ENCODE results near the gene GLT1D1.

GLT1D1 gene

DNA sequence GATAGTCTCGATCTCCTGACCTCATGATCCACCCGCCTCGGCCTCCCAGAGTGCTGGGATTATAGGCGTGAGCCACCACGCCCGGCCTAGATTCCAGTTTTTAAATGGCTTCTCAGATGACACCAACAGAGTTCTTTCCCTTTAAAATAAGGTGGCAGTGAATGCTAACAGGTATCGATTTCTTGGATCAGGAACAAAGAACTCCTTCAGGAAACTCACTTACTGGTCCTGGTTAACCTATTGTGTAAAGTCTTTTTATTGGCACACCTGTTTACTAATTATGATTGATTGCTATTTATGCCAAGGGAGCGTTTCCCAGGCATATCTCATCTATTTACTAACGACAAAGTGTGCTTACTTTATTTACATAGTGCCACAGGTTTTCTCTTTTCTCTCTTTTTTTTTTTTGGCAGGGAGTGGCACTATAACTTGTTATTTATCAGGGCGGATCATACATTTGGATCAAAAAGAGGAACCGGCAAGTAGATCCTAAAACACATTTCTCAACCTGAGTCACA, 89.7 kb downstream of the GLT1D1 start:
- peaks cover 9% of the 10 kb centered on the region for H3K4me1 Mint-ChIP-seq
- no peak overlapping the region for H3K27ac Mint-ChIP-seq
- H3K27me3 Mint-ChIP-seq: peaks cover 21% of the 10 kb centered on the region
- ATAC-seq: no peak
- peaks cover 0 to under 1% of the 10 kb centered on the region in 2 donors for H3K9me3 Mint-ChIP-seq
- no peak for DNase-seq
- no peak overlapping the region for H3K4me3 Mint-ChIP-seq

DNA sequence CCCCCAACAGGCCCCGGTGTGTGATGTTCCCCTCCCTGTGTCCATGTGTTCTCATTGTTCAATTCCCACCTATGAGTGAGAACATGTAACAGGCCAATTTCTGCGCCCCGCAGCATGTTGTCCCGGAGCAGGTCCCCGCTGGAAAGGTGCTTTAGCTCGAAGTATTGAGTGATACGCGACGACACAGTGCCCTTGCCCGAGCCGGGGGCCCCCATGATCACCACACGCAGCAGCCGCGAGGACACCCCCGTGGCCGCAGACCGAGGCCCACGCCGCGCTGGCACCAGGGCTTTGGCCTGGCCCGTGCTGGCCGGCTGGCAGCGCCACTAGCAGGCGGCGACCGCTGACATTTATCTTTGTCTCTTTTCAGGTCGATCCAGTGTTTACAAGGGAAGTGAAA, 91.7 kb downstream of the GLT1D1 start:
- Mint-ChIP-seq H3K4me1 (peaks cover 20% of the 10 kb centered on the region), H3K27ac (no peak overlapping the region), H3K9me3 (no peaks in the 10 kb centered on the region), H3K27me3 (peaks cover 22% of the 10 kb centered on the region), H3K4me3 (no peak overlapping the region)
- ATAC-seq (no peak), DNase-seq (no peak)

DNA sequence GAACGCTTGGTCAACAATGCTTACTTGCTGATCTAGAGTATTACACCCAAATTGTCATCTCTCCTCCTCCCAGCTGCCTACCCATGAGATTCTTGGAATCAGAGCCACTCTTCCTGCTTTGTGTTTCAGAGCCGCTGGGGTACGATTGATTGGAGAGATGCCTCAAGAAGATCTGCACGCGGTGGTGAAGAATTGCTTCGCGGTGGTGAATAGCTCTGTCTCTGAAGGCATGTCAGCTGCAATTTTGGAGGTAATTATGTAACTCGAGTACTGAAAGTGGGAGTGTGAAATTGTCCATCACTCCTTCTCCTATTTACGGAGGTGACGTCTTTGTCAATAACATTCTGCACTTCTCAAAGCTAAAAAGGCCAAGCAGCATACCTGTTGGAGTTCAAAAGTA, 93.9 kb downstream of the GLT1D1 start:
- DNase-seq (no peak), ATAC-seq (no peak)
- Mint-ChIP-seq H3K4me1 (peaks cover 22% of the 10 kb centered on the region), H3K27ac (no peak overlapping the region), H3K27me3 (peaks cover 13% of the 10 kb centered on the region), H3K4me3 (no peak overlapping the region), H3K9me3 (peaks cover 0 to 6% of the 10 kb centered on the region in 2 donors)

DNA sequence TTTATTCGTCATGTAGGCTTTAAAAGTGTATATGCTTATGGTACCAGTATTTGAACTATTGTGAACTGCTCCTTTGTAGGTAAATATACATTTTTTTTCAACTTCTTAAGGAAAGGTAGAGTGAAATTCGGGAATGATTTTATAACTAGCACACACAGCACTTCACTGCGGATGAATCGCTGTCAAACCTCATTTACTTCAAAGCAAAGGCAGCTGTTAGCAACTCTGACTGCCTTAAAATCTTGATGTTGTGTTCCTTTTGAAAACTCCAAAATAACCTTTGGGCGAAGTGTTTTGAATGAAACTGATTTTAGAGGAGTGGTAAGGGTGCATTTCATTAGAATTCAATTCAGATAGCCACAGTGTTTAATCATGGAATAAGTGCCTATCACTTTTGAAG, 95.8 kb downstream of the GLT1D1 start:
- H3K9me3 Mint-ChIP-seq: peaks cover 0 to 6% of the 10 kb centered on the region in 2 donors
- DNase-seq (no peak), ATAC-seq (no peak)
- H3K4me1 Mint-ChIP-seq: peaks cover 22% of the 10 kb centered on the region
- H3K27me3 Mint-ChIP-seq: peaks cover 13% of the 10 kb centered on the region
- H3K4me3 Mint-ChIP-seq: no peak overlapping the region
- no peak overlapping the region for H3K27ac Mint-ChIP-seq

DNA sequence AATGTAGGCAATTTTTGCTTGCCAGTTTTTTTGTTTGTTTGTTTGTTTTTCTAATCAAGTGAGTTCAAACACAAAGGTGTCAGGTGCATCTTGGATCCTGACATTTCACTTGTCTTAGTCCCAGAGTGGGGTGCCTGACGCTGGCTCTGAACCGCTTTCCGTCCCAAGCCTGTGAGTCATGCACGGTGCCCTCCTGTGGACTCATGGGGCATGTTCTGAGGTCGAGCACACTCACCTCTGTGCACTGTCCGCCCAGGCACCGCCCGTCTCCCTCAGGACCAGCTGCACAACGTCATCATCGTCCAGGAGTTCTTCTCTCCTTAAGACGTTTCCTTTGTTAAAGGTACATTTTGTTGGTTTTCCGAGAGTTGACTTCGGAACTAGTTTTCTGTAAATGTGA, 98.2 kb downstream of the GLT1D1 start:
- no peak for DNase-seq
- Mint-ChIP-seq H3K27ac (no peak overlapping the region), H3K4me3 (no peak overlapping the region), H3K27me3 (peaks cover 15% of the 10 kb centered on the region), H3K4me1 (peaks cover 23% of the 10 kb centered on the region), H3K9me3 (peaks cover 0 to 6% of the 10 kb centered on the region in 2 donors)
- no peak for ATAC-seq

DNA sequence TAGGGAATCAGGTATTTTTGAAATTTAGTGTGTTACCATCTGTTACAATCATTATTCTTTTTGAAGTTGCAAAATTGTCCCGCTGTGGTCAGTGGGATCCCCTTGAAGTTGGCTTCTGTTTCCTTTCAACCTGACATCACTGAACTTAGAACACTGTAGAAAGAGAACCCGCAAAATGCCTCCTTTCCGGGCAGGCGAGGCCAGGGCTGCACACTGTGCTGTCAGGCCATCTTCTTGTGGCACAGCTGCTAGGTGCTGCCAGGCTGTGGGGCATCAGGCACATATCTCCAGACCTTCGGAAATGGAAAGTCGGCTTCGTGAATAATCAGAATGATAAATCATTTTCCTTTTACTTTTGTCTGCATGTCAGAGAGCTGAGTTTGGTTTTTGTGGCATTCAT, 103.5 kb downstream of the GLT1D1 start:
- DNase-seq: no peak
- Mint-ChIP-seq H3K27ac (peak overlapping the region in 1 of 2 donors; percentile 80), H3K9me3 (peaks cover 0 to 11% of the 10 kb centered on the region in 2 donors), H3K4me3 (peak overlapping the region; percentile 6 to 32), H3K4me1 (peaks cover 12% of the 10 kb centered on the region), H3K27me3 (peaks cover 44% of the 10 kb centered on the region)
- ATAC-seq: no peak

DNA sequence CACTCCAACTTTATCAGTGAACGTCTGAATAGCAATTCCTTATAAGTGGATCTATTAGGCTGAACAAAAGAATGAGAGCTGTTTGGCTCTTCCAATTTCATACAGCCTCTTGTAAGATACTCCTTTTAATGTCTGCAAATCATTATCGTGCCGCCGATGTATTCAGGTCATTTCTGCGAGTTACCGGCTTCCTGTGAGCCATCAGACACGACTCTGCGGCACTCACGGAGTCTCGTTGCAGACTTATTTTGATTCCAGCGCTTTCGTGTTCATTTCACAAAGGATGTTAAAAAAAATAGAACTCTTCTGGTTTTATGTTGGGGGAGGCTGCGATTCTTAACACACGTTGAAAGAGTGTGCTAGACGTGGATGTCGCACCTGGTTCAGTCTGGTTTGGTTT, 106.6 kb downstream of the GLT1D1 start:
- peaks cover 12% of the 10 kb centered on the region for H3K4me1 Mint-ChIP-seq
- no peak overlapping the region for H3K27ac Mint-ChIP-seq
- peaks cover 6 to 19% of the 10 kb centered on the region in 2 donors for H3K9me3 Mint-ChIP-seq
- ATAC-seq (no peak), DNase-seq (no peak)
- H3K4me3 Mint-ChIP-seq: no peak overlapping the region
- peaks cover 58% of the 10 kb centered on the region for H3K27me3 Mint-ChIP-seq

DNA sequence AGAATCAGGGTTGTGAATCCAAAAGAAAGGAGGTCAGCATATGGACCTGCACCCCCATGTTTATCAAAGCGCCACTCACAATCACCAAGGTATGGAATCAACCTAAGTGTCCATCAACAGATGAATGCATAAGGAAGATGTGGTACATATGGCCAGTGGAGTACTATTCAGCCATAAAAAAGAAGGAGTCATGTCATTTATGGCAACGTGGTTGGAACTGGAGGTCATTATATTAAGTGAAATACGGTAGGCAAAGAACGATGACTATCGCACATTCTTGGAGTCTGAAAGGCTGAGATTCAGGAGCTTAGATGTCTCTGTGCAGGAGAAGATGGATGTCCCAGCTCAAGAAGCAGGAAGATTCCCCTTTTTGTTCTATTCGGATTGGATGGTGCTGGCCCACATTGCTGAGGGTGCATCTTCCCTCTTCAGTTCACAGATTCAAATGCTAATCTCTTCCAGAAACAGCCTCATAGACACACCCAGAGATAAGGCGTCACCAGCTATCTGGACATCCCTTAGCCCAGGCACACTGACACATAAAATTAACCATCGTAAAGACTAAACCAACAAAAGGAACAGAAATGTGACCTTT, 108.1 kb downstream of the GLT1D1 start:
- H3K27ac Mint-ChIP-seq: no peak overlapping the region
- peaks cover 9 to 21% of the 10 kb centered on the region in 2 donors for H3K9me3 Mint-ChIP-seq
- H3K4me1 Mint-ChIP-seq: peaks cover 12% of the 10 kb centered on the region
- no peak overlapping the region for H3K4me3 Mint-ChIP-seq
- peak; percentile 5 for ATAC-seq
- peaks cover 56% of the 10 kb centered on the region for H3K27me3 Mint-ChIP-seq
- DNase-seq: no peak

DNA sequence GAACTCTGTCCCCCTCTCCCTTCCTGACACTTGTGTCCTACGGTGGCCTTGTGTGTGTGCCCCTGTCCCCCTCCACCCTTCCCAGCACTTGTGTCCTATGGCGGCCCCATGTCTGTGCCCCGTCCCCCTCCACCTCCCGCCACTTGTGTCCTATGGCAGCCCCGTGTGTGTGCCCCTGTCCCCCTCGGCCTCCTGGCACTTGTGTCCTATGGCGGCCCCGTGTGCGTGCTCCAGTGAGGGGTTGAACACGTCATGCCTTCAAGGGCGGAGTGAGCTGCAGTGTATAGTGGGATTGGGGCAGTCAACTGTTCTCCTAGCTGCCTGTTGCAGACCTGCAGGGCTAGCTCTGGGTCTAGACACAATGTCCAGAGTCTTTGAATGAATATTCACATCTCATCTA, 108.7 kb downstream of the GLT1D1 start:
- Mint-ChIP-seq H3K27ac (no peak overlapping the region), H3K27me3 (peaks cover 51% of the 10 kb centered on the region), H3K4me3 (no peak overlapping the region), H3K4me1 (peaks cover 6% of the 10 kb centered on the region), H3K9me3 (peaks cover 9 to 21% of the 10 kb centered on the region in 2 donors)
- DNase-seq (no peak), ATAC-seq (peak; percentile 33)

DNA sequence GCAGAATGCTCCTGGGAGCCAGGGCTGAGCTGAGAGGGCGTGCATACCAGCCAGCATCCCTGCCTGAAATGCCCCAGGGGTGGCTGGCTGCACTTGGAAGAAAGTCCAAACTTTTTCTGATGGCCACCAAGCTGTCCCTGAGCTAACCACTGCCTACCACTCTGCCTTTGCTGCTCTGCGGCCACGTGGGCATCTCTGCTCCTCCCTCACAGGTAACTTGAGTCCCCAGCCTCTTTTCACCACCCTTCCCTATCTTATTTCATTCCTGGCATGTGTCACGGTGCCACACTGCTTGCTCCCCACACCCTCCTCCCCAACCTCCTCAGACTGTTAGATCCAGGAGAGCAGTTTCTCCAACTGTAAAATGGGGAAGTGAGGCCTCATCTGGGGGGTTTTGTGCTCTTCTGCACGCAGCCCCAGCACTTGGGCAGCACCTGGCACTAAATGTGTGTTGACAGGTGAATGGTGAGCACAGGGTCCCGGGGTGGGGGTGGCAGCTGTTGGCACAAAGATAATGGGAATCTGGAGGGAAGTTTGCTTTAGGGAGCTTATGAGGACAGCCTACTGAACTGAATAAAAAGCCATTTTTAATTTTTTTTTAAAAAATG, 113.0 kb downstream of the GLT1D1 start:
- H3K27ac Mint-ChIP-seq: peak overlapping the region in 1 of 2 donors; percentile 22
- H3K27me3 Mint-ChIP-seq: peaks cover 46% of the 10 kb centered on the region
- ATAC-seq (no peak), DNase-seq (no peak)
- peaks cover 9 to 18% of the 10 kb centered on the region in 2 donors for H3K9me3 Mint-ChIP-seq
- peaks cover 18% of the 10 kb centered on the region for H3K4me1 Mint-ChIP-seq
- H3K4me3 Mint-ChIP-seq: no peak overlapping the region

DNA sequence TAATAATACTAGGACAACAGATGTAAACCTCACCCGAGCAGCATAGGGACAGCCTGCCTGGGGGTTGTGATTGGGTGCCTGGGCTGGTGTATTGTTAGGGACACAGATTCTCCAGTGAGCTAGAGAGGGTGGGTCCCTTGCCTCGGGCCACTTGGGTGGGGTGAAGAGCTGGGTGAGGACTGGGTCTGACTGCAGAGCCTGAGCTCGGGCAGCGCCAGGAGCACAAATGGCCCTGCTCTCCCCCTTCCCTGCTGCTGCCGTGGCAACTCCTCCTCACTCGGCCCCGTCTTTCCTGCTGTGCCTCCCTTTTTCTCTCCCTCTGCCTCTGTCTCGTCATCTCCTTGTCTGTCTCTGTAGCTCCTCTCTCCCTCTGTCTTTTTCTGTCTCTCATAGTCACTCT, 115.4 kb downstream of the GLT1D1 start:
- DNase-seq (no peak), ATAC-seq (no peak)
- Mint-ChIP-seq H3K4me3 (no peak overlapping the region), H3K9me3 (peaks cover 9% of the 10 kb centered on the region in 2 donors), H3K27me3 (peaks cover 51% of the 10 kb centered on the region), H3K4me1 (peaks cover 18% of the 10 kb centered on the region), H3K27ac (no peak overlapping the region)

DNA sequence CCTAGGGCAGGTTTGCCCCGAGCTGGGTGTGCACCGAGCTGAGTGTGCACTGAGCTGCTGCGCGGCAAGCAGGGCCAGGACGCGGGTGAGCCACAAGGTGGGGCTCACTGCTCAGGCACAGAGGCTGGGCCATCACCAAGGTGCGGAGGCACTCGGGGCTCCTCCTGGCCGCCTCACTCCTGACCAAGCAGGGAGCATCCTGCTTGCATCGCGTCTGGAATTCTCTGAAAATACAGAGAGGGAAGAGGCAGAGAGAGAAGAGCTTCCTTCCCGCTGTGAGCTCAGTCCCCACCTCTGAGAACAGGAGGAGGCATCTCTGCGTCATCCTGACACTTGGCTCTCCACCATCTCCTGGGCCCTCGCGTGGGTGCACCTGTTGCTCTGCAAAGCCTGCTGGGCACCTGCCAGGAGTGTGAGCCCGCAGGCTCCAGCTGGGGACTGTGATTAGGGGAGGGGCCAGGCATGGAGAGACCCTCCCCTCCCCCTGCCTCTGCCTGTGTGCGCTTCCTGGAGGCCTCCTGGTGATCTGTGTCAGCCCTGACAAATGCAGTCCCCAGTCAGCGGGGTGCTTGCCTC, 116.3 kb downstream of the GLT1D1 start:
- peak; percentile 31 to 35 for DNase-seq
- Mint-ChIP-seq H3K27ac (peak overlapping the region in 1 of 2 donors; percentile 13), H3K9me3 (peaks cover 6% of the 10 kb centered on the region in 2 donors), H3K4me1 (peaks cover 18% of the 10 kb centered on the region), H3K27me3 (peaks cover 60% of the 10 kb centered on the region), H3K4me3 (peak overlapping the region in 1 of 2 donors; percentile 16)
- ATAC-seq: peak; percentile 84

DNA sequence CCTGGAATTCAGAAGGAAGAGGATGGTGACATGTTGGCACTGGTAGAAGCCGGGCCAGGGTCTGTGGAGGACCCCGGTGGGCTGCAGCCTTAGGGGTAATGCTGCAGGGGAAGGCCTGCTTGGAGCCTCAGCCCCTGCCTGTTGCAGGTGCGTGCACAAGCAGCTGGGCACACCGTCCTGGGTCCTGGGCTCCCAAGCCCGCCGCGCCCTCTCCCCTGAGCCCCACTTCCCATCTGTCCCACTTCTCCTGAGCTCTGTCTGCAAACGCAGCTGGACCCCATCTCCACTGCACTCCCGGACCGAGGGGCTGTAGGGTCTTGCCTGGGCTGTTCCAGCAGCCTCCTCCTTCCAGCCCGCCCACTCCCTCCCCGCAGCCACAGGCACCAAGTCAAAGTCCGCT, 116.8 kb downstream of the GLT1D1 start:
- peaks cover 18% of the 10 kb centered on the region for H3K4me1 Mint-ChIP-seq
- H3K27me3 Mint-ChIP-seq: peaks cover 65% of the 10 kb centered on the region
- no peak overlapping the region for H3K4me3 Mint-ChIP-seq
- peak; percentile 11 for ATAC-seq
- H3K9me3 Mint-ChIP-seq: peaks cover under 1% of the 10 kb centered on the region in 2 donors
- DNase-seq: no peak
- no peak overlapping the region for H3K27ac Mint-ChIP-seq

DNA sequence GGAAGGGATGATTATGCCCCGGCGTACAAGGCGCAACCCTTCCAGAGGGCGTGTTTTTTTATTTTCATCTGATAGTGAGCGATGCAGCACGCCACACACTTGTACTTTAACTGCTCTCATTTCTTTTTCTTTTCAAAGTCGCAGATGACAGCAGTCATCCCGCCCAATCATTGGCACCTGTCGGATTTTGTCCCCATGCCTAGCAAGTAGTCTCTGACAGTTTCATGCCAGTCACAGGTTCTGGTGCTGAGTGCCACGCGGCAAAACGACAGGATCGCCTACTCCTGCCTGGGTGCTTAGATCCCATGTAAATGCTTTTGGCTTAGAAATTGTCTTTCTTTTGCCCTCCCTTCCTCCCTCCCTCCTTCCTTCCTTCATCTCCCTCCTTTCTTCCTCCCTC, 117.7 kb downstream of the GLT1D1 start:
- Mint-ChIP-seq H3K4me3 (no peak overlapping the region), H3K27ac (no peak overlapping the region), H3K4me1 (peaks cover 18% of the 10 kb centered on the region), H3K27me3 (peaks cover 74% of the 10 kb centered on the region), H3K9me3 (no peaks in the 10 kb centered on the region)
- ATAC-seq: no peak
- DNase-seq: no peak

DNA sequence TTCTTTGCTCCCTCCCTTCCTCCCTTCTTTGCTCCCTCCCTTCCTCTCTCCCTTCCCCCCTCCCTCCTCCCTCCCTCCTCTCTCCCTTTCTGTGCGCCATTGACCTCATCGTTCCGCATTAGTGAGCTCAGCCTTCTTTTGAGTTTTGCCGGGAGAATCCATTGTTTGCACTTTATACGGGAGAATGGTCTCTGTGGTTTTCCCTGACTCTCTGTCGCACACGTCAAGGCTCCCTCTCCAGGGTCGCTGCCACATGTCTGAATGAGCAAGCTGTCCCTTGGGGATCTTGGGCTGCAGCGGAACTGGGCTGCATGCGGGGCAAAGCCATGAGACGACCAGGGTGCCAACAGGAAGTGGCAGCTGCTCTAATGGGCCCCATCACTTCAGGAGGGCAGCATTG, 118.5 kb downstream of the GLT1D1 start:
- ATAC-seq (no peak), DNase-seq (no peak)
- no peak overlapping the region for H3K4me3 Mint-ChIP-seq
- H3K27ac Mint-ChIP-seq: no peak overlapping the region
- peaks cover 18% of the 10 kb centered on the region for H3K4me1 Mint-ChIP-seq
- H3K9me3 Mint-ChIP-seq: no peaks in the 10 kb centered on the region
- peaks cover 75% of the 10 kb centered on the region for H3K27me3 Mint-ChIP-seq

Data from stimulated activated naive CD8-positive, alpha-beta T cell treated with anti-CD3 and anti-CD28 coated beads, Interleukin-15, amount 100 ng/mL, for 72 hours (primary cell).